Upper lobe of left lung (tissue), 6 donors: ENCODE measurements around the gene FBLN7. TPM values are rescaled to one million over a fixed set of nuclear protein-coding genes. Genes with fewer than 3 reads are reported as not detected.

ENCODE experiments used
- ATAC-seq, 2 donors: fragments of 200-7000 bp; cut with Tn5 transposase; one replicate each; pipeline ENCODE4 v1.9.1; 2022; ENCODE audit warnings: mild to moderate bottlenecking in 2 of 2, moderate library complexity in 2 of 2; ENCODE audit not compliant: low FRiP score in 2 of 2
- DNase-seq, 2 donors: peaks; one replicate each; pipeline ENCODE4 v3.0.0-alpha.2; 2019 to 2020
- H3K27ac ChIP-seq, 4 donors: fragments of 200-600 bp; sonication (generic); one replicate each; pipeline ENCODE4 v1.5.1; 2016 to 2019
- H3K27me3 ChIP-seq, 4 donors: fragments of 200-600 bp; sonication (generic); one replicate each; pipeline ENCODE4 v1.5.1; 2017 to 2019
- H3K36me3 ChIP-seq, 4 donors: fragments of 200-600 bp; sonication (generic); one replicate each; pipeline ENCODE4 v1.5.1; 2016 to 2019
- H3K4me1 ChIP-seq, 4 donors: fragments of 200-600 bp; sonication (generic); one replicate each; pipeline ENCODE4 v1.5.1; 2018 to 2019
- H3K4me3 ChIP-seq, 4 donors: fragments of 200-600 bp; sonication (generic); one replicate each; pipeline ENCODE4 v1.5.1; 2017 to 2019; ENCODE audit warnings: mild to moderate bottlenecking in 2 of 4, moderate library complexity in 1 of 4
- H3K9me3 ChIP-seq, 4 donors: fragments of 200-600 bp; sonication (generic); one replicate each; pipeline ENCODE4 v1.5.1; 2018 to 2019
- EP300 ChIP-seq, 4 donors: sonication (generic); formaldehyde crosslinking; IDR thresholded peaks; one replicate each; pipeline ENCODE4 v1.5.1; 2017; ENCODE audit warnings: antibody characterized with exemption in 4 of 4, control low read depth in 2 of 4
- POLR2A ChIP-seq, 4 donors: fragments of 450-650 bp; IDR thresholded peaks; one replicate each; pipeline ENCODE4 v1.5.1; 2016 to 2017; ENCODE audit warnings: antibody characterized with exemption in 4 of 4, mild to moderate bottlenecking in 2 of 4
- POLR2AphosphoS5 ChIP-seq, 2 donors: sonication (generic); formaldehyde crosslinking; IDR thresholded peaks; one replicate each; pipeline ENCODE4 v1.5.1; 2017; ENCODE audit warnings: antibody characterized with exemption in 2 of 2
- WGBS, 2 donors: methylation state at CpG; one replicate each; pipeline ENCODE4 v1.1.5; 2017 to 2018; 5-methylcytosine and 5-hydroxymethylcytosine counted together
- total RNA-seq, 6 donors: library from RNA; depleted of rRNA in 4 of 6; stranded (reverse); fragments of >200 nt in 4 of 6; gene quantifications; one replicate each; pipeline versions ENCODE4 v1.1.0 to v1.2.1, GENCODE V29; 2016 to 2021
- TF ChIP-seq, protein P1 (sequence below), 6 experiments: fragments of 450-650 bp in 4 of 6; fragments of 200-600 bp in 2 of 6; sonication (generic) in 2 of 6; IDR thresholded peaks; one replicate each; pipeline ENCODE4 v1.5.1; 2016 to 2019; ENCODE audit warnings: antibody characterized with exemption in 6 of 6
- donor health status: DM: no; HTN: no; CAD: no; lungs with moderate emphysema.
- donor health status: DM: no; HTN: yes; CAD: no; lungs with severe emphysema.

The FBLN7 gene
- total RNA-seq, 6 donors from 2014 or later = 2.0 to 6.9 (median 4.0) TPM; not detected in 1

DNA sequence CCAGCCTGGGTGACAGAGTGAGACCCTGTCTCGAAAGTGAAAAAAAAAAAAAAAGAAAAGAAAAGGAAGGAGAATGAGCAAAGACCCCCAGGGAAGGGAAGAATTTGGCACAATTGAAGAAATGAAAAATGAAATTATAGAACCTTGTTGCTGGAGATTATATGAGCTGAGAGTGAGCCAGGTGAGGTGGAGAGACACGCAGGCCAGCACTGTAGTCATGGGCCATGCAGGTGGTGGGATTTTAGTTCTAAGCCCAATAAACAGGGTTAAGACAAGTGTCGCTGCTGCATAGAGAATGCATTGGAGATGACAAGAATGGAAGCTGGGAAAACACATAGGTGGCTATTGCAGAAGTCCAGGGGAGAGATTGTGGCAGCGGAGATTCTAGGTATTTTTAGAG is 32.3 kb downstream of the FBLN7 start:
- ATAC-seq (no peak), DNase-seq (no peak)
- TF ChIP-seq EP300 (IDR thresholded peaks at IDR 0.05) (no peak), POLR2AphosphoS5 (IDR thresholded peaks at IDR 0.05) (no peak), POLR2A (IDR thresholded peaks at IDR 0.05) (no peak)
- TF ChIP-seq, protein P1, sequence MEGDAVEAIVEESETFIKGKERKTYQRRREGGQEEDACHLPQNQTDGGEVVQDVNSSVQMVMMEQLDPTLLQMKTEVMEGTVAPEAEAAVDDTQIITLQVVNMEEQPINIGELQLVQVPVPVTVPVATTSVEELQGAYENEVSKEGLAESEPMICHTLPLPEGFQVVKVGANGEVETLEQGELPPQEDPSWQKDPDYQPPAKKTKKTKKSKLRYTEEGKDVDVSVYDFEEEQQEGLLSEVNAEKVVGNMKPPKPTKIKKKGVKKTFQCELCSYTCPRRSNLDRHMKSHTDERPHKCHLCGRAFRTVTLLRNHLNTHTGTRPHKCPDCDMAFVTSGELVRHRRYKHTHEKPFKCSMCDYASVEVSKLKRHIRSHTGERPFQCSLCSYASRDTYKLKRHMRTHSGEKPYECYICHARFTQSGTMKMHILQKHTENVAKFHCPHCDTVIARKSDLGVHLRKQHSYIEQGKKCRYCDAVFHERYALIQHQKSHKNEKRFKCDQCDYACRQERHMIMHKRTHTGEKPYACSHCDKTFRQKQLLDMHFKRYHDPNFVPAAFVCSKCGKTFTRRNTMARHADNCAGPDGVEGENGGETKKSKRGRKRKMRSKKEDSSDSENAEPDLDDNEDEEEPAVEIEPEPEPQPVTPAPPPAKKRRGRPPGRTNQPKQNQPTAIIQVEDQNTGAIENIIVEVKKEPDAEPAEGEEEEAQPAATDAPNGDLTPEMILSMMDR (IDR thresholded peaks at IDR 0.05) = no peak
- Histone ChIP-seq H3K9me3 (no peaks in the 10 kb centered on the region), H3K27me3 (no peaks in the 10 kb centered on the region), H3K27ac (no peak overlapping the region), H3K4me3 (no peak overlapping the region), H3K4me1 (no peaks in the 10 kb centered on the region), H3K36me3 (no peaks in the 10 kb centered on the region)
- WGBS, 2 donors = 95% methylated on average over 4 of the region's 4 CpGs

DNA sequence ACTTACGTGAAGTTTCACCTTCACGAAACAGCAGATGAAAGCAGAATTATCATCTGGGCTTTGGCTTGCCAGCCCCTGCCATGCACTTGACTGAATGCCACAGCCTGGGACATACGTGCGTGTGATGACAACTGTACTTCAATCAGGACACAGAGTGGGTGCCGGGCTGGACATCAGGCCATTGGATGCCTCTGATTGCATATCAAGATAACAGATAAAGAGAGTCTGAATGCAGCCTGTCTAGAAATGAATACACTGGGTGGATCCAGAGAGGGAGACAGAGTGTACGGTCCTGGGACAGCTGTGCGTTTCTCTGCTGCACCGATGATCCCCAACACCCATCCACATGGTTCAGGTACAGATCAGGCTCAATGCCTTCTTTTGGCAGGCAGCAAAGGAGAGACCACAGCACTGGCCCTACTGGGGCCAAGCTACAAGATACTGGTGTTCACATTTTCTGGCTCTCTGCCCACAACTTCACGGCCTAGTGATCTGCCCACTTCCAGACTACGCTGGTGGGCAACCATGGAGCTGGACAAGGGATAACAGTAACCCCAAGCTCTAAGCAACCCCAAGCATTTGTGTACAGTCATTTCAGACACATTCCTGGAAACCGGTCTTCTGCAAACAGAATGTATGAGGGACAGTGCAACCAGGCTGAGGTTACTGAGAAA is 35.6 kb downstream of the FBLN7 start:
- Histone ChIP-seq H3K9me3 (no peaks in the 10 kb centered on the region), H3K27me3 (no peaks in the 10 kb centered on the region), H3K27ac (no peak overlapping the region), H3K36me3 (no peaks in the 10 kb centered on the region), H3K4me3 (no peak overlapping the region), H3K4me1 (no peaks in the 10 kb centered on the region)
- no peak for TF ChIP-seq POLR2AphosphoS5 (IDR thresholded peaks at IDR 0.05)
- TF ChIP-seq, protein P1 (IDR thresholded peaks at IDR 0.05) = no peak
- no peak for TF ChIP-seq POLR2A (IDR thresholded peaks at IDR 0.05)
- no peak for TF ChIP-seq EP300 (IDR thresholded peaks at IDR 0.05)
- DNase-seq (no peak), ATAC-seq (peak in 1 of 2 donors; percentile 58)
- WGBS, 2 donors = 92 to 93% methylated on average over 11 of the region's 11 CpGs

DNA sequence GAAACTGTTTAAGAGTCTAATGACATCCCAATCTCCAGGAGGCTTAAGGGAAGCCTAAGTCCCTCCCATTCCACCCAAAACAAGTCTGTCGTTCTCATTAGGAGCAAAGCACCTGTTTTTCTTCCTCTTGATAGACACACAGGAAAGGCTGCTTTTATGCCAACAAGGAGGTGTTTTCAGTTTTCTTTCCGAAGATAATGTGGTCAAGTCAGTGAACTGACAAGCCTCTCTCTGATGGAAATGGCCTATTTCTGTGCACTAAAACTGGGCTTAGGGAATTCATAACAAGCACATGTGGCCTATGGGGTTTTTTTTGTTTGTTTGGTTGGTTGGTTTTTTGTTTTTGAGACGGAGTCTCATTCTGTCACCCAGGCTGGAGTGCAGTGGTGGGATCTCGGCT is 36.2 kb downstream of the FBLN7 start:
- TF ChIP-seq POLR2AphosphoS5 (IDR thresholded peaks at IDR 0.05) (no peak), POLR2A (IDR thresholded peaks at IDR 0.05) (no peak), EP300 (IDR thresholded peaks at IDR 0.05) (no peak)
- Histone ChIP-seq H3K27me3 (no peaks in the 10 kb centered on the region), H3K4me1 (no peaks in the 10 kb centered on the region), H3K36me3 (no peaks in the 10 kb centered on the region), H3K9me3 (no peaks in the 10 kb centered on the region), H3K4me3 (no peak overlapping the region), H3K27ac (no peak overlapping the region)
- DNase-seq (no peak), ATAC-seq (no peak)
- 80 to 83% methylated on average over 4 of the region's 4 CpGs for WGBS, 2 donors

DNA sequence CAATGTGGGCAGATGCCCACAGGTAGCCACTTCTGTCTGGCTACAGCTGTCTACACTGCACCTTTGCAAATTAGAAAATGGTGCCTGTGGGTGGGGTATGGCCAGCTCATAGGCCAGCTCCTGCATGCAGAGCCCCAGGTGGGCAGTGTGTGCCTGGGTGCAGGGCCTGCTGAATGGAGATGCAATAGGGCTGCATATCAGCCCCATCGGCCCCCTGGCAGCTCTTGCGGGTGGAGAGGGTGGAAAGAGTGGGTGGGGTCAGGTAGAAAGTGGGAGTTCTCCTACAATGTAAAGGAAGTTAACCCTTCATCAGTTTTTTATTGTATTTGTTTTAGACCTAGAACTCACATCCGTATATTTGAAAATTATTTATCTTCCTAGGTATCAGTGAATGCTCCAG is 37.1 kb downstream of the FBLN7 start:
- Histone ChIP-seq H3K4me3 (no peak overlapping the region), H3K27me3 (no peaks in the 10 kb centered on the region), H3K36me3 (no peaks in the 10 kb centered on the region), H3K4me1 (no peaks in the 10 kb centered on the region), H3K27ac (no peak overlapping the region), H3K9me3 (peaks cover 0 to under 1% (median 0%) of the 10 kb centered on the region in 4 donors)
- no peak for ATAC-seq
- 88 to 96% methylated on average over 3 of the region's 3 CpGs for WGBS, 2 donors
- TF ChIP-seq POLR2AphosphoS5 (IDR thresholded peaks at IDR 0.05) = no peak
- TF ChIP-seq, protein P1 (IDR thresholded peaks at IDR 0.05) = no peak
- TF ChIP-seq POLR2A (IDR thresholded peaks at IDR 0.05) = no peak
- no peak for TF ChIP-seq EP300 (IDR thresholded peaks at IDR 0.05)
- no peak for DNase-seq

DNA sequence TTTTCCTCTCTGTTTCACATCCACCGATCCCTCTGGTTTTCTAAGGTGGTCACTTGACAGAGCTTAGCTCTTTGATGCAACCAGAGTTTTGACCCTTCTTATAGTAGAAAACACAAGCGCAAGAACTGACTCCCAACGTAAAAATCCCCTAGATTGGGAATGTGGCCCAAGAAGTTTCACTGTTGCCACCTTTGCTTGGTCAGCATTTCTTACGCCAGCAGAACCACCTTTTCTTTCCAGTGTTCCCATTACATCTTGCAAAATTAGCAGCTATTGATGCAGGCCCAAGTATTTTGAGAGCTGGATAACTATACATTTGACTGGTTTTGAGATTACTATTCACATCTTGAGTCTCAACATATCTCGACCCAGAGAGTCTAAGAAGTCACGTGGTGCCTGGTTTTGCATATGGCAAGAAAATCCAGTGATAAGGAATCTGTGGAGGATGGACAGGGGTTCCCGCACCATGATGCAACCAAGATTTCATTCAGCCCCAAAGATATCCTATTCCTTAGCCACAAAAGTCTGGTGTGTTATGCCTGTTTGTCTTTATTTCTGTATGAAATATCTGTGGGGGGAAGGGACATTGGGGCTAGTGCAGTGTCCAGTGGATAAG is 37.9 kb downstream of the FBLN7 start:
- Histone ChIP-seq H3K4me3 (no peak overlapping the region), H3K4me1 (no peaks in the 10 kb centered on the region), H3K36me3 (no peaks in the 10 kb centered on the region), H3K9me3 (peaks cover 0 to 3% (median 0%) of the 10 kb centered on the region in 4 donors), H3K27ac (no peak overlapping the region), H3K27me3 (peaks cover 0 to under 1% (median 0%) of the 10 kb centered on the region in 4 donors)
- DNase-seq (no peak), ATAC-seq (no peak)
- no peak for TF ChIP-seq EP300 (IDR thresholded peaks at IDR 0.05)
- no peak for TF ChIP-seq POLR2A (IDR thresholded peaks at IDR 0.05)
- TF ChIP-seq, protein P1 (IDR thresholded peaks at IDR 0.05) = no peak
- TF ChIP-seq POLR2AphosphoS5 (IDR thresholded peaks at IDR 0.05) = no peak
- 92 to 95% methylated on average over 6 to 7 of the region's 7 CpGs for WGBS, 2 donors
